ENCODE data around the gene TEAD1. TPM values are rescaled to one million over a fixed set of nuclear protein-coding genes. Genes with fewer than 3 reads are reported as not detected.

Gene TEAD1
- total and polyA plus RNA-seq, 2 experiments from 2014 or later: 24.5 to 103 TPM

DNA sequence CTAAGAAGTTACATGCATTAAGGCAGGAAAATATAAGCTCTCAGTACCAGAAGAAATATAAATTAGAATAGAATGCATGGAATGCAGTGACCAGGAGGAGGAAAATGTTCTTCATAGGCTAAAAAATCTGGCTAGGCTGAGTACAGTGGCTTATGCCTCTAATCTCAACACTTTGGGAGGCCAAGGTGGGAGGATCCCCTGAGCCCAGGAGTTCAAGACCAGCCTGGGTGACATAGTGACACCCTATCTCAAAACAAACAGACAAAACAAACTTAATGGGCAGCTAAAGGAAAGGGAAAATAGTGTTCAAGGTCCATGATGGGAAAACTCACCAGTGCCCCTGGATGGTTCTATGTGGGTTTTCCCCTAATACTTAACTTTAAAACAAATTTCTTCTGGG is 256.6 kb downstream of the TEAD1 start (continued):
- no peak for TF ChIP-seq STAT1 (IDR thresholded peaks at IDR 0.05; ENCODE audit: unreplicated experiment)
- no peak for TF ChIP-seq POLR2AphosphoS5 (IDR thresholded peaks at IDR 0.05; ENCODE audit: low read depth)
- no peak for TF ChIP-seq ZNF114 (CRISPR knock-in tag; IDR thresholded peaks at IDR 0.05)

- Histone ChIP-seq H3K4me3 (no peak overlapping the region), H3K9me2 (ENCODE audit: insufficient read depth) (no peaks in the 10 kb centered on the region), H3K27me3 (ENCODE audit: insufficient read depth) (no peaks in the 10 kb centered on the region), H3K27ac (ENCODE audit: low read depth) (no peak overlapping the region), H4K20me1 (replicated peaks; ENCODE audit: insufficient read depth) (no peaks in the 10 kb centered on the region; the same call in 1 of the 2 replicates), H3K36me3 (ENCODE audit: insufficient read depth) (peaks cover 20% of the 10 kb centered on the region), H3F3A (replicated peaks; ENCODE audit: low read depth) (no peaks in the 10 kb centered on the region), H3K79me2 (replicated peaks; ENCODE audit: insufficient read depth) (no peaks in the 10 kb centered on the region), H3K4me2 (no peak overlapping the region), H2AFZ (no peak overlapping the region), H3K4me1 (ENCODE audit: insufficient read depth) (no peaks in the 10 kb centered on the region; the same call in 1 of the 2 replicates)
- no peak overlapping the region for H3K4me3 Mint-ChIP-seq
- ATAC-seq (no peak), DNase-seq (ENCODE audit: low spot score) (no peak)
- TF ChIP-seq, protein P1, sequence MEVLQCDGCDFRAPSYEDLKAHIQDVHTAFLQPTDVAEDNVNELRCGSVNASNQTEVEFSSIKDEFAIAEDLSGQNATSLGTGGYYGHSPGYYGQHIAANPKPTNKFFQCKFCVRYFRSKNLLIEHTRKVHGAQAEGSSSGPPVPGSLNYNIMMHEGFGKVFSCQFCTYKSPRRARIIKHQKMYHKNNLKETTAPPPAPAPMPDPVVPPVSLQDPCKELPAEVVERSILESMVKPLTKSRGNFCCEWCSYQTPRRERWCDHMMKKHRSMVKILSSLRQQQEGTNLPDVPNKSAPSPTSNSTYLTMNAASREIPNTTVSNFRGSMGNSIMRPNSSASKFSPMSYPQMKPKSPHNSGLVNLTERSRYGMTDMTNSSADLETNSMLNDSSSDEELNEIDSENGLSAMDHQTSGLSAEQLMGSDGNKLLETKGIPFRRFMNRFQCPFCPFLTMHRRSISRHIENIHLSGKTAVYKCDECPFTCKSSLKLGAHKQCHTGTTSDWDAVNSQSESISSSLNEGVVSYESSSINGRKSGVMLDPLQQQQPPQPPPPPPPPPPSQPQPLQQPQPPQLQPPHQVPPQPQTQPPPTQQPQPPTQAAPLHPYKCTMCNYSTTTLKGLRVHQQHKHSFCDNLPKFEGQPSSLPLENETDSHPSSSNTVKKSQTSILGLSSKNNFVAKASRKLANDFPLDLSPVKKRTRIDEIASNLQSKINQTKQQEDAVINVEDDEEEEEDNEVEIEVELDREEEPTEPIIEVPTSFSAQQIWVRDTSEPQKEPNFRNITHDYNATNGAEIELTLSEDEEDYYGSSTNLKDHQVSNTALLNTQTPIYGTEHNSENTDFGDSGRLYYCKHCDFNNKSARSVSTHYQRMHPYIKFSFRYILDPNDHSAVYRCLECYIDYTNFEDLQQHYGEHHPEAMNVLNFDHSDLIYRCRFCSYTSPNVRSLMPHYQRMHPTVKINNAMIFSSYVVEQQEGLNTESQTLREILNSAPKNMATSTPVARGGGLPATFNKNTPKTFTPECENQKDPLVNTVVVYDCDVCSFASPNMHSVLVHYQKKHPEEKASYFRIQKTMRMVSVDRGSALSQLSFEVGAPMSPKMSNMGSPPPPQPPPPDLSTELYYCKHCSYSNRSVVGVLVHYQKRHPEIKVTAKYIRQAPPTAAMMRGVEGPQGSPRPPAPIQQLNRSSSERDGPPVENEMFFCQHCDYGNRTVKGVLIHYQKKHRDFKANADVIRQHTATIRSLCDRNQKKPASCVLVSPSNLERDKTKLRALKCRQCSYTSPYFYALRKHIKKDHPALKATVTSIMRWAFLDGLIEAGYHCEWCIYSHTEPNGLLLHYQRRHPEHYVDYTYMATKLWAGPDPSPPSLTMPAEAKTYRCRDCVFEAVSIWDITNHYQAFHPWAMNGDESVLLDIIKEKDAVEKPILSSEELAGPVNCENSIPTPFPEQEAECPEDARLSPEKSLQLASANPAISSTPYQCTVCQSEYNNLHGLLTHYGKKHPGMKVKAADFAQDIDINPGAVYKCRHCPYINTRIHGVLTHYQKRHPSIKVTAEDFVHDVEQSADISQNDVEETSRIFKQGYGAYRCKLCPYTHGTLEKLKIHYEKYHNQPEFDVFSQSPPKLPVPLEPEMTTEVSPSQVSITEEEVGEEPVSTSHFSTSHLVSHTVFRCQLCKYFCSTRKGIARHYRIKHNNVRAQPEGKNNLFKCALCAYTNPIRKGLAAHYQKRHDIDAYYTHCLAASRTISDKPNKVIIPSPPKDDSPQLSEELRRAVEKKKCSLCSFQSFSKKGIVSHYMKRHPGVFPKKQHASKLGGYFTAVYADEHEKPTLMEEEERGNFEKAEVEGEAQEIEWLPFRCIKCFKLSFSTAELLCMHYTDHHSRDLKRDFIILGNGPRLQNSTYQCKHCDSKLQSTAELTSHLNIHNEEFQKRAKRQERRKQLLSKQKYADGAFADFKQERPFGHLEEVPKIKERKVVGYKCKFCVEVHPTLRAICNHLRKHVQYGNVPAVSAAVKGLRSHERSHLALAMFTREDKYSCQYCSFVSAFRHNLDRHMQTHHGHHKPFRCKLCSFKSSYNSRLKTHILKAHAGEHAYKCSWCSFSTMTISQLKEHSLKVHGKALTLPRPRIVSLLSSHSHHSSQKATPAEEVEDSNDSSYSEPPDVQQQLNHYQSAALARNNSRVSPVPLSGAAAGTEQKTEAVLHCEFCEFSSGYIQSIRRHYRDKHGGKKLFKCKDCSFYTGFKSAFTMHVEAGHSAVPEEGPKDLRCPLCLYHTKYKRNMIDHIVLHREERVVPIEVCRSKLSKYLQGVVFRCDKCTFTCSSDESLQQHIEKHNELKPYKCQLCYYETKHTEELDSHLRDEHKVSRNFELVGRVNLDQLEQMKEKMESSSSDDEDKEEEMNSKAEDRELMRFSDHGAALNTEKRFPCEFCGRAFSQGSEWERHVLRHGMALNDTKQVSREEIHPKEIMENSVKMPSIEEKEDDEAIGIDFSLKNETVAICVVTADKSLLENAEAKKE (CRISPR knock-in tag; IDR thresholded peaks at IDR 0.05): no peak
- TF ChIP-seq EZH2phosphoT487 (IDR thresholded peaks at IDR 0.05; ENCODE audit: unreplicated experiment) (no peak), JUNB (IDR thresholded peaks at IDR 0.05; ENCODE audit: unreplicated experiment) (no peak)
- no peak overlapping the region for H3K27ac Mint-ChIP-seq
- H3K27me3 Mint-ChIP-seq (ENCODE audit: insufficient read depth, low read depth, poor library complexity): no peaks in the 10 kb centered on the region
- peaks cover 9% of the 10 kb centered on the region; the same call in 2 of the 3 replicates for H3K4me1 Mint-ChIP-seq
- H3K36me3 Mint-ChIP-seq (ENCODE audit: low read depth): peaks cover 33% of the 10 kb centered on the region
- H3K9me3 Mint-ChIP-seq: 0 out of 3 replicates have a peak, but pooled peaks cover 3% of the 10 kb centered on the region
These were observed 258.3 kb downstream of the TEAD1 start for GRCh38 chr11:12932485-12932884.
